H1 (cell line): ENCODE measurements around the gene PNPLA3.

Experiments used
- CTCF ChIP-seq, 3 experiments: IDR thresholded peaks; 1 replicate in 2 of 3; 2 replicates in 1 of 3; pipeline versions ENCODE4 v1.5.1 to v1.6.1; 2011; ENCODE audit warnings: low read length in 3 of 3, mild to moderate bottlenecking in 3 of 3, inconsistent platforms in 2 of 3, low read depth in 1 of 3, moderate library complexity in 1 of 3; ENCODE audit not compliant: insufficient read depth in 1 of 3; ENCODE audit errors: control extremely low read depth in 1 of 3
- EZH2 ChIP-seq: fragments of 200-600 bp; sonication (generic); IDR thresholded peaks from 2 replicates; pipeline ENCODE4 v1.7.1; 2012; ENCODE audit warnings: low read depth, mild to moderate bottlenecking, moderate library complexity, low read length, inconsistent platforms; ENCODE audit not compliant: severe bottlenecking
- POLR2A ChIP-seq, 2 experiments: IDR thresholded peaks; 1 replicate in 1 of 2; 2 replicates in 1 of 2; pipeline ENCODE4 v1.6.1; 2011; ENCODE audit warnings: low read depth in 2 of 2, low read length in 2 of 2, mild to moderate bottlenecking in 2 of 2; ENCODE audit errors: control extremely low read depth in 1 of 2
- RXRA ChIP-seq: IDR thresholded peaks from 2 replicates; pipeline ENCODE4 v1.6.1; 2011; ENCODE audit warnings: low read depth, mild to moderate bottlenecking, low read length, moderate library complexity; ENCODE audit not compliant: insufficient read depth
- SIN3A ChIP-seq, 2 experiments: IDR thresholded peaks in 1 of 2; conservative IDR thresholded peaks in 1 of 2; 2 replicates each; pipeline ENCODE4 v1.6.1; 2011 to 2012; ENCODE audit warnings: low read length in 2 of 2, improper control_type of control experiment in 1 of 2, low read depth in 1 of 2, mild to moderate bottlenecking in 1 of 2
- TAF1 ChIP-seq: IDR thresholded peaks from 2 replicates; pipeline ENCODE4 v1.6.1; 2011; ENCODE audit warnings: mild to moderate bottlenecking, low read depth, low read length
- TBP ChIP-seq: IDR thresholded peaks from 2 replicates; pipeline ENCODE4 v1.6.1; 2011; ENCODE audit warnings: low read depth, low read length, improper control_type of control experiment

GRCh38 chr22:43885319-43885671, 38.3 kb upstream of the PNPLA3 start:
- TF ChIP-seq TAF1: no peak
- no peak for TF ChIP-seq TBP
- no peak for TF ChIP-seq RXRA
- TF ChIP-seq EZH2: no peak
- no peak for TF ChIP-seq POLR2A (IDR thresholded peaks at IDR 0.05; ENCODE audit: control extremely low read depth in 1 of 2, low read depth in 2 of 2, low read length in 2 of 2)
- no peak for TF ChIP-seq SIN3A (conservative IDR thresholded peaks at IDR 0.05 in 1 of 2, IDR thresholded peaks at IDR 0.05 in 1 of 2; ENCODE audit: low read depth in 1 of 2, low read length in 2 of 2)
- no peak for TF ChIP-seq CTCF (IDR thresholded peaks at IDR 0.05; ENCODE audit: control extremely low read depth in 1 of 3, insufficient read depth in 1 of 3, low read depth in 1 of 3, low read length in 3 of 3)
